H9 (cell line): ENCODE results near the gene ESM1. TPM values are rescaled to one million over a fixed set of nuclear protein-coding genes. Genes with fewer than 3 reads are reported as not detected.

ENCODE experiments used
- DNase-seq: peaks from one replicate; pipeline ENCODE4 v3.0.0-alpha.2; 2017
- H2AFZ ChIP-seq: one replicate; pipeline ENCODE4 v1.6.1; 2013; ENCODE audit warnings: mild to moderate bottlenecking, low read length, control low read depth, moderate library complexity
- H2AK5ac ChIP-seq: 2 replicates; pipeline ENCODE4 v1.6.1; 2013; ENCODE audit warnings: low read length, control low read depth, mixed read lengths; ENCODE audit not compliant: insufficient read length
- H2BK120ac ChIP-seq: one replicate; pipeline ENCODE4 v1.6.1; 2013; ENCODE audit warnings: low read depth, mild to moderate bottlenecking, low read length, control low read depth, inconsistent platforms; ENCODE audit not compliant: poor library complexity, severe bottlenecking
- H2BK12ac ChIP-seq: 2 replicates; pipeline ENCODE4 v1.6.1; 2013; ENCODE audit warnings: low read length, control low read depth, mixed read lengths, low read depth; ENCODE audit not compliant: insufficient read length
- H2BK15ac ChIP-seq: 2 replicates; pipeline ENCODE4 v1.6.1; 2013; ENCODE audit warnings: low read depth, low read length, control low read depth
- H2BK20ac ChIP-seq: one replicate; pipeline ENCODE4 v1.6.1; 2013; ENCODE audit warnings: low read depth, mild to moderate bottlenecking, low read length, control low read depth, inconsistent platforms; ENCODE audit not compliant: poor library complexity, severe bottlenecking
- H2BK5ac ChIP-seq: 2 replicates; pipeline ENCODE4 v1.6.1; 2013; ENCODE audit warnings: low read length, control low read depth, mixed read lengths; ENCODE audit not compliant: insufficient read length
- H3K14ac ChIP-seq: 2 replicates; pipeline ENCODE4 v1.6.1; 2013; ENCODE audit warnings: low read length, control low read depth; ENCODE audit not compliant: insufficient read depth
- H3K18ac ChIP-seq: 2 replicates; pipeline ENCODE4 v1.6.1; 2013; ENCODE audit warnings: low read depth, mild to moderate bottlenecking, mixed read lengths, low read length, control low read depth; ENCODE audit not compliant: insufficient read length
- H3K23ac ChIP-seq: 2 replicates; pipeline ENCODE4 v1.6.1; 2013; ENCODE audit warnings: low read length, control low read depth, mixed read lengths, low read depth; ENCODE audit not compliant: insufficient read length
- H3K23me2 ChIP-seq: 2 replicates; pipeline ENCODE4 v1.6.1; 2013; ENCODE audit warnings: low read depth, mild to moderate bottlenecking, mixed read lengths, low read length, control low read depth; ENCODE audit not compliant: insufficient read length, poor library complexity, severe bottlenecking
- H3K27ac ChIP-seq: 2 replicates; pipeline ENCODE4 v1.5.1; 2013; ENCODE audit warnings: low read length, control low read depth, mixed read lengths, low read depth; ENCODE audit not compliant: insufficient read length
- H3K27me3 ChIP-seq: 2 replicates; pipeline ENCODE4 v1.6.1; 2013; ENCODE audit warnings: low read length, control low read depth, inconsistent platforms; ENCODE audit not compliant: insufficient read depth
- H3K4ac ChIP-seq: 2 replicates; pipeline ENCODE4 v1.6.1; 2013; ENCODE audit warnings: low read depth, mild to moderate bottlenecking, control low read depth, inconsistent platforms, low read length, moderate library complexity
- H3K4me1 ChIP-seq: 2 replicates; pipeline ENCODE4 v1.6.1; 2013; ENCODE audit warnings: low read length, control low read depth, inconsistent platforms; ENCODE audit not compliant: insufficient read depth
- H3K4me2 ChIP-seq: 2 replicates; pipeline ENCODE4 v1.6.1; 2013; ENCODE audit warnings: low read length, control low read depth, mixed read lengths; ENCODE audit not compliant: insufficient read length, insufficient read depth
- H3K56ac ChIP-seq: 2 replicates; pipeline ENCODE4 v1.6.1; 2013; ENCODE audit warnings: low read depth, mild to moderate bottlenecking, mixed read lengths, low read length, control low read depth; ENCODE audit not compliant: insufficient read length
- H3K79me1 ChIP-seq: 2 replicates; pipeline ENCODE4 v1.6.1; 2013; ENCODE audit warnings: low read depth, mild to moderate bottlenecking, moderate library complexity, low read length, control low read depth, inconsistent platforms; ENCODE audit not compliant: insufficient read depth, poor library complexity, severe bottlenecking
- H3K79me2 ChIP-seq: 2 replicates; pipeline ENCODE4 v1.6.1; 2013; ENCODE audit warnings: low read length, control low read depth, inconsistent platforms; ENCODE audit not compliant: insufficient read depth
- H3K9ac ChIP-seq: 2 replicates; pipeline ENCODE4 v1.6.1; 2013; ENCODE audit warnings: low read length, control low read depth, mixed read lengths; ENCODE audit not compliant: insufficient read length; ENCODE audit errors: extremely low read depth
- H3K9me3 ChIP-seq: one replicate; pipeline ENCODE4 v1.6.1; 2013; ENCODE audit warnings: low read depth, low read length, inconsistent platforms; ENCODE audit not compliant: control insufficient read depth
- H3T11ph ChIP-seq: one replicate; pipeline ENCODE4 v1.6.1; 2013; ENCODE audit warnings: mild to moderate bottlenecking, low read length, control low read depth, inconsistent platforms
- H4K20me1 ChIP-seq: one replicate; pipeline ENCODE4 v1.6.1; 2013; ENCODE audit not compliant: control insufficient read depth, insufficient read length, insufficient read depth
- H4K5ac ChIP-seq: 2 replicates; pipeline ENCODE4 v1.6.1; 2013; ENCODE audit warnings: low read depth, mild to moderate bottlenecking, mixed read lengths, low read length, control low read depth; ENCODE audit not compliant: insufficient read length
- H4K8ac ChIP-seq: replicated peaks from 2 replicates; pipeline ENCODE4 v1.6.1; 2013; ENCODE audit warnings: low read length, control low read depth, mixed read lengths, low read depth; ENCODE audit not compliant: insufficient read length
- H4K91ac ChIP-seq: 2 replicates; pipeline ENCODE4 v1.6.1; 2013; ENCODE audit warnings: low read depth, mild to moderate bottlenecking, moderate library complexity, mixed read lengths, low read length, control low read depth; ENCODE audit not compliant: insufficient read length
- H3K27ac Mint-ChIP-seq, 3 experiments: 2 replicates in 2 of 3; 3 replicates in 1 of 3; pipeline ENCODE4 v1.8.0; 2020 to 2021; ENCODE audit warnings: mixed read lengths in 3 of 3, mild to moderate bottlenecking in 1 of 3, moderate library complexity in 1 of 3
- H3K27me3 Mint-ChIP-seq: 2 replicates; pipeline ENCODE4 v1.8.0; 2021; ENCODE audit warnings: low read depth, mild to moderate bottlenecking, moderate library complexity, mixed read lengths
- H3K36me3 Mint-ChIP-seq, 3 experiments: 2 replicates in 2 of 3; 3 replicates in 1 of 3; pipeline ENCODE4 v1.8.0; 2020 to 2021; ENCODE audit warnings: low read depth in 3 of 3, mixed read lengths in 3 of 3; ENCODE audit not compliant: insufficient read depth in 1 of 3
- H3K4me1 Mint-ChIP-seq, 2 experiments: 2 replicates each; pipeline ENCODE4 v1.8.0; 2020; ENCODE audit warnings: mixed read lengths in 2 of 2
- H3K4me3 Mint-ChIP-seq, 2 experiments: 2 replicates in 1 of 2; 3 replicates in 1 of 2; pipeline ENCODE4 v1.8.0; 2020 to 2021; ENCODE audit warnings: mild to moderate bottlenecking in 2 of 2, mixed read lengths in 2 of 2, moderate library complexity in 1 of 2
- H3K9me3 Mint-ChIP-seq, 2 experiments: 2 replicates in 1 of 2; 3 replicates in 1 of 2; pipeline ENCODE4 v1.8.0; 2020; ENCODE audit warnings: mild to moderate bottlenecking in 2 of 2, mixed read lengths in 2 of 2, moderate library complexity in 1 of 2
- WGBS: extraction: QIAGEN DNeasy Blood & Tissue Kit; methylation state at CpG from one replicate; pipeline ENCODE4 v1.1.7; 2013; ENCODE audit warnings: missing lambda C conversion rate, low lambda C conversion rate, mixed read lengths; ENCODE audit not compliant: insufficient read length; ENCODE audit errors: extremely low coverage; 5-methylcytosine and 5-hydroxymethylcytosine counted together
- total RNA-seq: library from RNA; stranded (reverse); gene quantifications from 2 replicates; pipeline ENCODE4 v1.2.1, GENCODE V29; 2021
- TF ChIP-seq, protein P1 (sequence below): fragments of 200-600 bp; sonication (generic); conservative IDR thresholded peaks from 3 replicates; pipeline ENCODE4 v1.8.0; 2021; ENCODE audit warnings: antibody characterized with exemption, mild to moderate bottlenecking

Gene ESM1
- total RNA-seq, 1 experiment from 2014 or later: not detected

DNA sequence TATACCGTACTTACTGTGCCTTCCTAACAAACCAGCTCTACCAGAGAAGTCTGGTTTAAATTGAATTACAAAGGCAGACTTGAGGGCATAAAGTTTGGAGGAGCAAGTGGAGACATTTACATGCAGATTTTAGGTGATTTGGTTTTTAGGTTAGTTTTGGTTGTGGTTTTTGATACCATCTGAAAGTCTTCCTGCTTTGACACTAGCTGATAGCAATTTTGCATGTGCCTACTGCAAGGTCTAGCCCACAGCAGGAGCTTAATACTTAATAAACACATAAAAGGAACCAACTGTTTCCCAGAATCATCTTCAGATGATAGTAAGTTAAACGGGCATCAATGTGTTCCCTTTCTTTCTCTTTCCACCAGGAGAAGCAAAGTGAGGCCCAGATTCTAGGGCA lies 3.4 kb upstream of the ESM1 start:
- no peak overlapping the region for H3K23ac ChIP-seq
- no peak overlapping the region for H3K9ac ChIP-seq
- WGBS: no CpG with 5 or more reads among the region's 2 CpGs
- H3K18ac ChIP-seq: no peak overlapping the region
- no peak overlapping the region for H2BK5ac ChIP-seq
- no peak overlapping the region for H2AFZ ChIP-seq
- H3K56ac ChIP-seq: no peak overlapping the region
- Mint-ChIP-seq H3K36me3 (no peaks in the 10 kb centered on the region), H3K27me3 (peaks cover 2% of the 10 kb centered on the region; the same call in 1 of the 2 replicates), H3K27ac (no peak overlapping the region), H3K4me3 (no peak overlapping the region), H3K9me3 (no peaks in the 10 kb centered on the region; a peak in 1 of 5 replicates), H3K4me1 (peaks cover 43 to 44% of the 10 kb centered on the region in 2 experiments)
- H3K79me1 ChIP-seq: no peaks in the 10 kb centered on the region
- H3K14ac ChIP-seq: no peak overlapping the region
- H3K27me3 ChIP-seq: no peaks in the 10 kb centered on the region
- H3T11ph ChIP-seq: no peak overlapping the region
- no peak overlapping the region for H4K8ac ChIP-seq
- H3K27ac ChIP-seq: no peak overlapping the region
- H3K4ac ChIP-seq: no peak overlapping the region
- no peaks in the 10 kb centered on the region for H4K20me1 ChIP-seq
- no peak overlapping the region for H2AK5ac ChIP-seq
- no peak overlapping the region for H2BK20ac ChIP-seq
- no peak for DNase-seq
- peaks cover 9% of the 10 kb centered on the region; the same call in 1 of the 2 replicates for H3K4me1 ChIP-seq
- no peak overlapping the region for H4K5ac ChIP-seq
- no peak overlapping the region for H2BK15ac ChIP-seq
- TF ChIP-seq, protein P1, sequence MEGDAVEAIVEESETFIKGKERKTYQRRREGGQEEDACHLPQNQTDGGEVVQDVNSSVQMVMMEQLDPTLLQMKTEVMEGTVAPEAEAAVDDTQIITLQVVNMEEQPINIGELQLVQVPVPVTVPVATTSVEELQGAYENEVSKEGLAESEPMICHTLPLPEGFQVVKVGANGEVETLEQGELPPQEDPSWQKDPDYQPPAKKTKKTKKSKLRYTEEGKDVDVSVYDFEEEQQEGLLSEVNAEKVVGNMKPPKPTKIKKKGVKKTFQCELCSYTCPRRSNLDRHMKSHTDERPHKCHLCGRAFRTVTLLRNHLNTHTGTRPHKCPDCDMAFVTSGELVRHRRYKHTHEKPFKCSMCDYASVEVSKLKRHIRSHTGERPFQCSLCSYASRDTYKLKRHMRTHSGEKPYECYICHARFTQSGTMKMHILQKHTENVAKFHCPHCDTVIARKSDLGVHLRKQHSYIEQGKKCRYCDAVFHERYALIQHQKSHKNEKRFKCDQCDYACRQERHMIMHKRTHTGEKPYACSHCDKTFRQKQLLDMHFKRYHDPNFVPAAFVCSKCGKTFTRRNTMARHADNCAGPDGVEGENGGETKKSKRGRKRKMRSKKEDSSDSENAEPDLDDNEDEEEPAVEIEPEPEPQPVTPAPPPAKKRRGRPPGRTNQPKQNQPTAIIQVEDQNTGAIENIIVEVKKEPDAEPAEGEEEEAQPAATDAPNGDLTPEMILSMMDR: no peak
- no peak overlapping the region for H4K91ac ChIP-seq
- no peaks in the 10 kb centered on the region for H3K23me2 ChIP-seq
- no peaks in the 10 kb centered on the region for H3K79me2 ChIP-seq
- H2BK120ac ChIP-seq: no peak overlapping the region
- no peak overlapping the region for H3K4me2 ChIP-seq
- H3K9me3 ChIP-seq: no peaks in the 10 kb centered on the region
- no peak overlapping the region for H2BK12ac ChIP-seq
